GM10248 (cell line): ENCODE results near the gene SMURF1.

Experiments used
- CTCF ChIA-PET: fragments of 300-600 bp; sonication (Branson Sonifier 250); formaldehyde crosslinking; extraction: SDS; loops from one replicate; lab custom pipeline; 2021; ENCODE audit warnings: antibody characterized with exemption; lab: Yijun Ruan, JAX
- POLR2A ChIA-PET: fragments of 350-650 bp; sonication (Branson Sonifier 250); formaldehyde crosslinking; extraction: SDS; loops from one replicate; lab custom pipeline; 2020; ENCODE audit warnings: antibody characterized with exemption; lab: Yijun Ruan, JAX
- DNase-seq: peaks from one replicate; pipeline ENCODE4 v3.0.0; 2012; ENCODE audit errors: extremely low spot score
- TF ChIP-seq, protein P1 (sequence below): IDR thresholded peaks from 2 replicates; pipeline ENCODE4 v1.5.1; 2012; ENCODE audit warnings: mild to moderate bottlenecking, low read depth; ENCODE audit errors: extremely low read depth, missing control alignments, control extremely low read depth

The SMURF1 gene

GRCh38 chr7:99137411-99138180 lies 6.3 kb downstream of the SMURF1 start:
- TF ChIP-seq, protein P1, sequence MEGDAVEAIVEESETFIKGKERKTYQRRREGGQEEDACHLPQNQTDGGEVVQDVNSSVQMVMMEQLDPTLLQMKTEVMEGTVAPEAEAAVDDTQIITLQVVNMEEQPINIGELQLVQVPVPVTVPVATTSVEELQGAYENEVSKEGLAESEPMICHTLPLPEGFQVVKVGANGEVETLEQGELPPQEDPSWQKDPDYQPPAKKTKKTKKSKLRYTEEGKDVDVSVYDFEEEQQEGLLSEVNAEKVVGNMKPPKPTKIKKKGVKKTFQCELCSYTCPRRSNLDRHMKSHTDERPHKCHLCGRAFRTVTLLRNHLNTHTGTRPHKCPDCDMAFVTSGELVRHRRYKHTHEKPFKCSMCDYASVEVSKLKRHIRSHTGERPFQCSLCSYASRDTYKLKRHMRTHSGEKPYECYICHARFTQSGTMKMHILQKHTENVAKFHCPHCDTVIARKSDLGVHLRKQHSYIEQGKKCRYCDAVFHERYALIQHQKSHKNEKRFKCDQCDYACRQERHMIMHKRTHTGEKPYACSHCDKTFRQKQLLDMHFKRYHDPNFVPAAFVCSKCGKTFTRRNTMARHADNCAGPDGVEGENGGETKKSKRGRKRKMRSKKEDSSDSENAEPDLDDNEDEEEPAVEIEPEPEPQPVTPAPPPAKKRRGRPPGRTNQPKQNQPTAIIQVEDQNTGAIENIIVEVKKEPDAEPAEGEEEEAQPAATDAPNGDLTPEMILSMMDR = no peak
- DNase-seq = no peak
- POLR2A ChIA-PET = no interaction called here
- CTCF ChIA-PET = interaction anchor here (1.0 to 2.5 kb wide), 6 partner anchors 9 to 46 kb away, joined by 3 to 6 read pairs (median 4); no protein-coding TSS in a partner anchor

- TF ChIP-seq, protein P1 = no peak
- DNase-seq = no peak
- POLR2A ChIA-PET = no interaction called here
- CTCF ChIA-PET = interaction anchor here (1.0 to 2.5 kb wide), 3 partner anchors 14 to 25 kb away, joined by 3 to 6 read pairs (median 5); no protein-coding TSS in a partner anchor
Measured at GRCh38 chr7:99135938-99136337, 8.0 kb downstream of the SMURF1 start.

DNA sequence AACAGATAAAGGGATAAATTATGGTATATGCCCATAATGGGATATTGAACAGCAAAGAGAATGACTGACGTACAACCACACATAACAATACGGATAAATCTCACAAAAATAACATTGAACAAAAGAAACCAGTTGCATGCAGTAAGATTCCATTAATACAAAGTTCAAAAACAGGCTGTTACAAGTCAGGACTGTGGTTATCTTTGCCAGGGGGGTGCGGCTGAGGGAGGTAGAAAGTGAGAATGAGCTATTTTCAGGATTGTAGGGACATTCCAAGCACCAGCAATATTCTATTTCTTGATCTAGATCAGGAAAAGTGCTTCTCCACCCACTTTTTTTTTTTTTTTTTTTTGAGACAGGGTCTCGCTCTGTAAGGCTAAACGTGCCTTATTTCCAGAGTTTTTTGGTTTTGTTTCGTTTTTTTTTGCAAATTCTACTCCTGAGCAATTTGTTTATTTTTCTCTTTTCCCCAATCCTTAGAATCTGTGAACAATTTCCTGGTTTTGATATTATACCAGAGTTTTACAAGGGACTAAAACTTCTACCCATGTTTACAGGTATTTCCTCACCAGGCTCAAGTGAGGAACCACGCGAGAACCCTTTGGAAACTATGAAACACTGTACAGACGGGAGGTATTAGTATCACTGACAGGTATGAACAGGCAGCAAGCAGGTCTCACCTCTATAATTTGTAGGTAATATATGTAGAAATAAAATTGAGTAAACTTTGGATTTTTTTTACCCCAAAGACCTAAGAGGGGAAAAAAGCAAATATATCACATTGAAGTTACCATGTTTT lies 9.9 kb downstream of the SMURF1 start:
- TF ChIP-seq, protein P1 = no peak
- no peak for DNase-seq
- CTCF ChIA-PET = interaction anchor here (1.0 to 1.9 kb wide), 3 partner anchors 8 to 14 kb away, joined by 3 to 5 read pairs (median 3); no protein-coding TSS in a partner anchor
- POLR2A ChIA-PET = interaction anchor here (0.6 to 0.7 kb wide), 2 partner anchors 103 to 108 kb away, joined by 3 to 13 read pairs; no protein-coding TSS in a partner anchor

GRCh38 chr7:99132595-99133321 lies 11.2 kb downstream of the SMURF1 start:
- TF ChIP-seq, protein P1 = no peak
- no peak for DNase-seq
- ChIA-PET CTCF (interaction anchor here (1.2 kb wide), 1 partner anchor 13 kb away, joined by 3 read pairs; no protein-coding TSS in a partner anchor), POLR2A (no interaction called here)

DNA sequence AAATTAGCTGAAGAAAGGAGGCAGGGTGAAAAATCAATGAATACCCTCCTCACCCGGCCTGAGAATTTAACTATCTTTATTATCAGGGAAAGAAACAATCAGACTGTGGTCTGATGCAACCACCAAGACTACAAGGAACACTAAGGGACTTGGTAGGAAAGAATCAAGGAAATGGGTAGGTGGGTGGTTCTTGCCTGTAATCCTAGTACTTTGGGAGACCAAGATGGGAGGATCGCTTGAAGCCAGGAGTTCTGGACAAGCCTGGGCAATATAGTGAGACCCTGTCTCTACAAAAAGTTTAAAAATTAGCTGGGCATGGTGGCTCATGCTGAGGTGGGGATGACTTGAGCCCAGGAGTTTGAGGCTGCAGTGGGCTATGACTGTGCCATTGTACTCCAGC lies 12.6 kb downstream of the SMURF1 start:
- CTCF ChIA-PET = interaction anchor here (1.0 to 2.0 kb wide), 4 partner anchors 9 to 24 kb away, joined by 4 to 5 read pairs (median 4); no protein-coding TSS in a partner anchor
- TF ChIP-seq, protein P1 = no peak
- DNase-seq = no peak
- POLR2A ChIA-PET = no interaction called here
